ENCODE measurements around the gene MCTP2.

MCTP2 gene

DNA sequence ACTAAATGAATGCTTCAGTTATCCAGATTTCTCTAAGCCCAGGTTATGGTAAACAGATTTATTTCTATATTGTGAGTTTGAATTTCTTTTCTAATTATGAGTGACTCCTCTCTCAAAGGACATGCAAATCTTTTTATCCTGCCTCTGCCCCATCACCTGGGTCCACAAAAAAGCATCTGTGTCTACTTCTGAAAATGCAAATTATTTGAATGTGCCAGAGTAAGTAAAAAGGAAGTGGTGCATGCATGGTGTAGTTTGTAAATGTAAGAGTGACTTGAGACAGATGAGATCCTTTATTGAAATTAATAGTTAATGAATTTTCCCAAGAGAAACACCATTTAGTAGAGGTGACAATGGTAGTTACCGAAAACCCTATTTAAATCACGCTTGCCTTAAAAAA is 26.9 kb downstream of the MCTP2 start:
- TF ChIP-seq, protein P1, sequence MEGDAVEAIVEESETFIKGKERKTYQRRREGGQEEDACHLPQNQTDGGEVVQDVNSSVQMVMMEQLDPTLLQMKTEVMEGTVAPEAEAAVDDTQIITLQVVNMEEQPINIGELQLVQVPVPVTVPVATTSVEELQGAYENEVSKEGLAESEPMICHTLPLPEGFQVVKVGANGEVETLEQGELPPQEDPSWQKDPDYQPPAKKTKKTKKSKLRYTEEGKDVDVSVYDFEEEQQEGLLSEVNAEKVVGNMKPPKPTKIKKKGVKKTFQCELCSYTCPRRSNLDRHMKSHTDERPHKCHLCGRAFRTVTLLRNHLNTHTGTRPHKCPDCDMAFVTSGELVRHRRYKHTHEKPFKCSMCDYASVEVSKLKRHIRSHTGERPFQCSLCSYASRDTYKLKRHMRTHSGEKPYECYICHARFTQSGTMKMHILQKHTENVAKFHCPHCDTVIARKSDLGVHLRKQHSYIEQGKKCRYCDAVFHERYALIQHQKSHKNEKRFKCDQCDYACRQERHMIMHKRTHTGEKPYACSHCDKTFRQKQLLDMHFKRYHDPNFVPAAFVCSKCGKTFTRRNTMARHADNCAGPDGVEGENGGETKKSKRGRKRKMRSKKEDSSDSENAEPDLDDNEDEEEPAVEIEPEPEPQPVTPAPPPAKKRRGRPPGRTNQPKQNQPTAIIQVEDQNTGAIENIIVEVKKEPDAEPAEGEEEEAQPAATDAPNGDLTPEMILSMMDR (IDR thresholded peaks at IDR 0.05): no peak

DNA sequence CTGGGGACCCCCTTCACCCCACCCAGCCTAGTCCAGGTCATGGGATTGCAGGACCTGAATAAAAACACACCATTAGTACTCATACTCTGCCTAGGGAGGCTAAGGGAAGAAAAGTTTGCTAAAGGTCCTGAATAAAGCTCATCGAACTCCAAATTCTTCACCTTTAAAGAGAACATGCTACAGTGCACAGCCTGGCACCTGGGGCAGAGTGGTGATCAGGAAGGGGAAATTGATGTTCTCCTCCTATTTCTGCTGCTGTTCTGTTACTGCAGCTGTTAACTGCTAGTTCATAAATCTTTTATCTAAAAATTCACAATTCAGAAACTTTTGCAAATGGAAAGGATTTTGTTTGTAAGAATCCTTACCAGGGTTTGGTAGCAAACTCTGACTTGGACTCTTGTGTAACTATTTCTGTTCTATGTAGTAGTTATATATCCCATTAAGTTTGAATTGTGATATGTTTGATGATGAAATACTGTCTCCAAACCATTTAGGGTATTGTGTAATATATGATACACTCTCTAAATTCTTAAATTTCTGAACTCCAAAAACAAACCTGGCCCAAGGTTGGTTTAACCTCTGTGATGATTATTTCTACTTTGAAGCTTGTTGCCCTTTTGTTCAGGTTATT is 27.9 kb downstream of the MCTP2 start:
- TF ChIP-seq, protein P1 (IDR thresholded peaks at IDR 0.05): no peak

DNA sequence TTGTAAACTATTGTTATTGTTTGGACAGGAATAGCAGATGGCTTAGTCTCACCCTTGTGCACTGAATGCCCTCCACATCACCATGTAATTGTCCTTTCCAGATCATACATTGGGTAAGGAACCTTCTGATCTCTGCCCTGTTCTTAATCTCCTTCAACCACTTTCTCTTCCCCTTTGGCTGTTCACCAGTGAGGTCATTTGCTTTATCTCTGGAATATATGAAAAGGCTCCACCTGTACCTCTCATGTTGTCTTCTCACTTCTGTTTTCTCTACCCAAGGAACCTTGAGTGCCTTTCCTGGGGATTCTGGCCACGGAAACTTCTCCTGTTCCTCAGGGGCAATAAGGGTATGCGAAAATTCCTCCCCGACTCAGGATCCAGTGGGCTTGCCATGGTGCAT is 28.5 kb downstream of the MCTP2 start:
- TF ChIP-seq, protein P1 (IDR thresholded peaks at IDR 0.05): no peak

DNA sequence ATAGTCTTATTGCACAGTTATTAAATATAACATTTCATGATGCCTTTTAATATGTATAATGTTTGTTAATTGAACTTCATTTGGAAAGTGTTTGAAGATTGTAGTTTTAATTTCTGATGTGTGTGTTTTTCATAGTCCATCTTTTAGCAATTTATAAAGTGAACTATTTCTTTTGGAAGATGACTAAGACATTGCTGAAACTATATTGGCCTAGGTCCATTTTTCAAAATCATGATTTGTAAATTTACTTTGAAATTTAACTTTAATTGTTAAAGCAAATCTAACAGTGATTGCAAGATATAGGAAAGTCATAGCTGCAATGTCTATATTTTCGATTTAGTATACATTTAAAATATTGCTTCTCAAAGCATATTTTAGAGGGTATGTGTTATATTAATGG is 30.8 kb downstream of the MCTP2 start:
- TF ChIP-seq, protein P1 (IDR thresholded peaks at IDR 0.05): no peak

DNA sequence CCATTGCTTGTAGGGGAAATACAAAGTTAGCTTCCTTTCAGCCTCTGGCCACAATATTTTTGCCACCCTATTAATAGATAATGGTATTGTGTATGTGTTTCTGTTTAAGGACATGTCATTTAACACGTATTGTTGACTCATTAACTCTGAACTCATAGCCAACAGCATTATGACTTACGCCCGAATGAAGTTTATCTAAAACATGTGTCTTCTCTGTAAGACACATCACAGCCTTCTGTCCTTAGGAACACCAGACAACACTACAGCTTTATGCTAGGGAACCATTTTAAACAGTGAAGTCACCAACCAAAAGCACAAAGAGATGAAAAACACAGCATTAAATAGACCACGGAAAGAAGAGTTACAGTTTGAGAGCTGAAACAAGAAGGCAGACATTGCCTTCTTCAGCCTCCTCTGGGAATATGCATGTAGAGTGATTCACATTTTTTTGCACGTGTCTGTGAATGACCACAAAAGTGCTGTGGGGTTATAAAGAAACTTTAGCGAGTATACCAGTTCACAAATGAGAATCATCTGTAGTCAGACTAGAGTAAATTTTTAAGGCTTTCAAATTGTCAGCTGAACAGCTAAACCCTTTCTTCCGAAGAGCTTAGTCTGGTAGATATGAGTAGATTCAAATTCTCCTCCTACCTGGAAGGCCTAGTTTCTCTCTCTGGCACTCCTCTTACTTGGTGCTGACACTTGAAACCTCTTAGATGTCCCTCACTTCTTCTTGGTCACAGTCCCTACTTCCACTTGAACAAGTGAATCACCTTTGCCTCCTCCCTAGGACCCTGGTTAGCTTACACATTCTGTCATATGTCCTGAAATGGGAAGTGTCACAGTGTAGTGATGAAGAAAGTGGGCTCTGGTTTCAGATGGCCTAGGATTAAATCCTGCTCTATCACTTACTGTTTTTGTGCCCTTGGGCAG is 32.2 kb downstream of the MCTP2 start:
- TF ChIP-seq, protein P1 (IDR thresholded peaks at IDR 0.05): no peak

DNA sequence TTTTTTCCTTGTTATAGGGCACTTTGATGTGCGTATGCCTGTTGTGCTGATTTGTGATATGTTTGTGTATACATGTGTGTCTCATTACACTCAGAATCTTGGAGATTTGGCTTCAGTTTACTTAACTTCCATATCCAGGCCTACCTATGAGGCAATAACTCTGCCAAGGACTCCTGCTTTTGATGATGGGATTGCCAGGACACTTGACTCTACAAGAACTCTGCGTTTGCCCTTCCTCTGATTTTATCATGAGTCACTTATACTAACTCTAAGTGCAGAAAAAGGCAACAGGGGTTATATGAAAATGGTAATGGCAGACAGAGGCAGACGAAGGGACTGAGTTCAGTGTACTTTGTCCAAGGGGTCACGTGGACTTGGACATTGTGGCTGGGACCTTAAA is 33.6 kb downstream of the MCTP2 start:
- TF ChIP-seq, protein P1 (IDR thresholded peaks at IDR 0.05): no peak

DNA sequence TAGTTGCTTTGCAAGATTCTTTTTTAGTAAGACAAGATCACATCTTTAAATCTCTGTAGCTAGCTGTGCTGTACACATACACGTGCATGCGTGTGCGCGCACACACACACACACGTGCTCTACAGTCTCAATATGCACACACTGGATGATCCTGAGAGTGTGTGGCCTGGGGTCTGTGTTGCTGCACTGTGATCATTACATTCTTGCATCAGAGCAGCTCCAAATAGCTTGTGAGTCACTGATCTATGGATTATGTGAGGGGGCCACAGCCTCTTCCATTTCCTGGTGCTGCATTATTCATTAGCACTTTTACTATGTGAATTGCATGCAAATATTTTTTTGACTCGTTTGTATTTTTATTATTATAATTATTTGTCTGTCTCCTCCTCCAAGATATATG is 34.6 kb downstream of the MCTP2 start:
- TF ChIP-seq, protein P1 (IDR thresholded peaks at IDR 0.05): no peak
